Left ventricle myocardium inferior (tissue), 1 donor: ENCODE data around the gene SLC46A1. TPM values are rescaled to one million over a fixed set of nuclear protein-coding genes. Genes with fewer than 3 reads are reported as not detected.
"Not testable (repeated sequence)": the region's sequence is repeated elsewhere in the genome, so short reads cannot be mapped to it uniquely, and the experiment has no call there.

Experiments
- DNase-seq: peaks from one replicate; pipeline ENCODE4 v3.0.0-alpha.2; 2020
- H3K27ac ChIP-seq: fragments of 200-600 bp; replicated peaks from 2 replicates; pipeline ENCODE4 v1.8.0; 2021
- H3K27me3 ChIP-seq: fragments of 200-600 bp; 2 replicates; pipeline ENCODE4 v1.8.0; 2021; ENCODE audit warnings: low read depth
- H3K36me3 ChIP-seq: fragments of 200-600 bp; 2 replicates; pipeline ENCODE4 v1.8.0; 2021
- H3K4me1 ChIP-seq: fragments of 200-600 bp; 2 replicates; pipeline ENCODE4 v1.8.0; 2021
- H3K4me3 ChIP-seq: fragments of 200-600 bp; 2 replicates; pipeline ENCODE4 v1.8.0; 2021; ENCODE audit warnings: mild to moderate bottlenecking, moderate library complexity
- H3K9me3 ChIP-seq: fragments of 200-600 bp; replicated peaks from 2 replicates; pipeline ENCODE4 v1.8.0; 2021
- CTCF ChIP-seq: fragments of 200-600 bp; IDR thresholded peaks from 2 replicates; pipeline ENCODE4 v1.8.0; 2021; ENCODE audit warnings: antibody characterized with exemption, mild to moderate bottlenecking, borderline replicate concordance
- intact Hi-C: fragments of 100-400 bp; cut with micrococcal nuclease; formaldehyde crosslinking; loops from one replicate; pipeline ENCODE4 v1.11.0; 2022
- long read RNA-seq: library from polyadenylated mRNA; unstranded; transcript quantifications from one replicate; pipeline ENCODE4 v2.0.0, GENCODE V29; 2021
- total RNA-seq: library from RNA; stranded (reverse); fragmentation: NEBNext Ultra II Directional; extraction: Animal tissue kit (Norgen Biotek cat#: 25700); gene quantifications from one replicate; pipeline ENCODE4 v1.2.1, GENCODE V29; 2021
- donor health status: DM: no; HTN: yes; CAD: no; lungs with severe emphysema.

SLC46A1 gene
- 6.0 TPM for total RNA-seq
- long read RNA-seq, full-length matches to known transcripts = 5 of 13 reads
- long read RNA-seq, partial matches to known transcripts = 3 of 13 reads
- long read RNA-seq, other reads (novel, unspliced or antisense) = 5 of 13 reads

GRCh38 chr17:28405632-28406472 is at the start of gene SLC46A1:
SLC46A1 (minus strand) TSS chr17:28406212; CDS start chr17:28406114, 98 bp downstream.
- intact Hi-C loops = no loop called here
- H3K27me3 ChIP-seq = peaks cover 32% of the 10 kb centered on the region
- H3K9me3 ChIP-seq = no peaks in the 10 kb centered on the region
- peaks cover 12% of the 10 kb centered on the region for H3K36me3 ChIP-seq
- no peak for TF ChIP-seq CTCF
- peak within 1 kb of the TSS; percentile 66 for H3K27ac ChIP-seq
- H3K4me3 ChIP-seq = peak within 1 kb of the TSS; percentile 91
- H3K4me1 ChIP-seq = peaks cover 23% of the 10 kb centered on the region
- DNase-seq = peak; percentile 64

- intact Hi-C loops = no loop called here
- Histone ChIP-seq H3K27ac (no peak overlapping the region), H3K36me3 (no peaks in the 10 kb centered on the region), H3K27me3 (peaks cover 9% of the 10 kb centered on the region), H3K4me1 (no peaks in the 10 kb centered on the region), H3K9me3 (peaks cover 22% of the 10 kb centered on the region), H3K4me3 (no peak overlapping the region)
- TF ChIP-seq CTCF = no peak
- DNase-seq = no peak
Measured at GRCh38 chr17:28449859-28450258, 43.8 kb upstream of the SLC46A1 start.

GRCh38 chr17:28447396-28447760 is 41.4 kb upstream of the SLC46A1 start:
- intact Hi-C loops = no loop called here
- no peak for DNase-seq
- no peaks in the 10 kb centered on the region for H3K4me1 ChIP-seq
- TF ChIP-seq CTCF = no peak
- peaks cover 23% of the 10 kb centered on the region for H3K27me3 ChIP-seq
- peaks cover 20% of the 10 kb centered on the region for H3K9me3 ChIP-seq
- H3K36me3 ChIP-seq = no peaks in the 10 kb centered on the region
- no peak overlapping the region for H3K27ac ChIP-seq
- no peak overlapping the region for H3K4me3 ChIP-seq

GRCh38 chr17:28446716-28447395 is 40.8 kb upstream of the SLC46A1 start:
- Histone ChIP-seq H3K4me1 (no peaks in the 10 kb centered on the region), H3K27me3 (peaks cover 28% of the 10 kb centered on the region), H3K27ac (no peak overlapping the region), H3K36me3 (no peaks in the 10 kb centered on the region), H3K9me3 (peaks cover 19% of the 10 kb centered on the region), H3K4me3 (no peak overlapping the region)
- no peak for DNase-seq
- intact Hi-C loops = no loop called here
- TF ChIP-seq CTCF = no peak

- Histone ChIP-seq H3K27ac (no peak overlapping the region), H3K9me3 (peaks cover 10% of the 10 kb centered on the region), H3K27me3 (peaks cover 49% of the 10 kb centered on the region), H3K36me3 (no peaks in the 10 kb centered on the region), H3K4me3 (no peak overlapping the region), H3K4me1 (no peaks in the 10 kb centered on the region)
- no peak for DNase-seq
- TF ChIP-seq CTCF = no peak
- intact Hi-C loops = no loop called here
Measured at GRCh38 chr17:28443901-28444638, 38.1 kb upstream of the SLC46A1 start.

GRCh38 chr17:28434326-28434725 is 28.3 kb upstream of the SLC46A1 start:
- H3K36me3 ChIP-seq, H3K4me3 ChIP-seq, H3K9me3 ChIP-seq, H3K27ac ChIP-seq, intact Hi-C loops, H3K4me1 ChIP-seq, DNase-seq: not testable (repeated sequence)
- peaks cover 50% of the 10 kb centered on the region for H3K27me3 ChIP-seq
